GM19395 (cell line): ENCODE data around the gene IL15.

Source experiments
- ATAC-seq: cut with Tn5 transposase; IDR thresholded peaks from one replicate; pipeline ENCODE4 v1.9.1; 2021; ENCODE audit warnings: mild to moderate bottlenecking, moderate library complexity; ENCODE audit not compliant: unreplicated experiment

IL15 gene

GRCh38 chr4:141763374-141763773 lies 127.0 kb downstream of the IL15 start:
- no peak for ATAC-seq

- ATAC-seq = no peak
Observed at GRCh38 chr4:141768954-141769353, 132.6 kb downstream of the IL15 start.

DNA sequence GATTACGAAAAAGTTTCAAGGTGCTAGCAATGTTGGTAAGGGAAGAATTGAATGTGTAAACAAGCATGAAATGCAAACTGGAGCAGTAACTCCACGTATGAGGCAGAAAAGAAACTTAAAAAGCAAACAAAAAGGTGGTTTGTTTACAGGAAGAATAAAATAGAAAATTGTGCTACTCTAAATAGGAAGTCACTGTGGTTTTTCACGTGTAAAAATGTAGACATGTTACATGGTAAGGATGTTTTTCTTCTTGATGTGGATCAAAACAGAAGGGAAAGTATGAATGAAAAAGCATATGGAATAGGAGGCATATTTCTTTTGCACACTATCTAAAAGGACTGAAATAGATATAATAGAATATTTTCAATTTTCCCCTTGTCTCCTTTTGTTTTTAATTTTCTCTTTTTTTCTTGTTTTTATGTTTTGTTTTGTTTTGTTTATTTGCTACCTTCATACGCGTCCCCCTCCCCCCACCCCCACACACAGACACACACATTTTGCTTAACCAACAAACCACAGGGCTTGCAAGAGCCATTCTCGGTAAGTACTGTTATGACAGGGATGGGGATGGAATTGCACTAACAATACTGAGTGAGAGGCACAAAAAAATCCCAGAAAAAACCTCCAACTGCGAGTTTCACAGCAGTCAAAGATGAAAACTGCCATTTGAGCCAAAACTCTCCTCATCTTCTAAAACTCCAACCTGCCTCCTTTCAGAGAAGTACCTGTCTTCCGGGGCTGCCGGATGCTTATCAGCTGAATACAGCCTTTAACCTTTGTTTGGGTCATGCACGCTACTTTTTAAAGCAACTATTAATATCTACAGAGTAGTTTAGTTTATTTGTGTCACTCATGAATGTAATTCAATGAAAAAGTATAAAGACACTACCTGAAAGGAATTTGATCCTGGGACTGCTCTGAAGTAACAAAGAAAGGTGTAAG lies 135.8 kb downstream of the IL15 start:
- peak; percentile 85 for ATAC-seq

- no peak for ATAC-seq
Observed at GRCh38 chr4:141772838-141773237, 136.5 kb downstream of the IL15 start.

DNA sequence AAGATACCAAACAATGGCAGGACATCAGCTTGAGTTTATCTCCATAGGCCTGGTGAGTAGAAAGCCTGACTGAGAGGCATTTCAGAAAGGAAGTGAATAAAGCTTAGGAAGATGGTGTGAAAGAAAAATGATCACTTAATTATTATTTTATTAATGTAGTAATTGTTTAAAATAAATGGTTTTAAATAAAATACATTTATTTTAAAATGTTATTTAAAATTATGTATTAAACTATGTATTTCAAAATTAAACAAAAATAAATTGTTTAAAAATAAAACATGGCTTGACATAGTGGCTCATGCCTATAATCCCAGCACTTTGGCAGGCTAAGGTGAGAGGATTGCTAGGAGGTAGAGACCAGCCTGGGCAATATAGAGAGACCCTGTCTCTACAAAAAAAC lies 145.8 kb downstream of the IL15 start:
- no peak for ATAC-seq
